Transverse colon (tissue), 4 donors: ENCODE measurements around the gene S100A14. TPM values are rescaled to one million over a fixed set of nuclear protein-coding genes. Genes with fewer than 3 reads are reported as not detected.

Source experiments
- DNase-seq: peaks from one replicate; pipeline ENCODE4 v3.0.0-alpha.2; 2019
- H3K27ac ChIP-seq, 4 donors: fragments of 200-600 bp; sonication (generic); 2 replicates each; pipeline ENCODE4 v1.5.1; 2016 to 2018; ENCODE audit warnings: inconsistent platforms in 4 of 4
- H3K27me3 ChIP-seq: fragments of 200-600 bp; sonication (generic); 2 replicates; pipeline ENCODE4 v1.5.1; 2017; ENCODE audit warnings: inconsistent platforms
- H3K36me3 ChIP-seq, 4 donors: fragments of 200-600 bp; sonication (generic); 2 replicates each; pipeline ENCODE4 v1.5.1; 2017 to 2019; ENCODE audit warnings: inconsistent platforms in 4 of 4
- H3K4me1 ChIP-seq, 4 donors: fragments of 200-600 bp; sonication (generic); 2 replicates each; pipeline ENCODE4 v1.5.1; 2017 to 2020; ENCODE audit warnings: inconsistent platforms in 4 of 4
- H3K4me3 ChIP-seq, 4 donors: fragments of 200-600 bp; sonication (generic); 1 replicate in 1 of 4; 2 replicates in 3 of 4; pipeline versions ENCODE4 v1.5.1 to v1.6.1; 2017 to 2019; ENCODE audit warnings: inconsistent platforms in 4 of 4
- H3K9me3 ChIP-seq, 2 donors: fragments of 200-600 bp; sonication (generic); 2 replicates each; pipeline ENCODE4 v1.5.1; 2017 to 2019; ENCODE audit warnings: inconsistent platforms in 2 of 2
- CTCF ChIP-seq, 5 experiments: fragments of 200-600 bp in 3 of 5; fragments of 450-650 bp in 2 of 5; sonication (generic) in 3 of 5; IDR thresholded peaks; 1 replicate in 2 of 5; 2 replicates in 3 of 5; pipeline ENCODE4 v1.5.1; 2016 to 2017; ENCODE audit warnings: antibody characterized with exemption in 5 of 5, inconsistent platforms in 3 of 5, mild to moderate bottlenecking in 2 of 5, moderate library complexity in 1 of 5
- EP300 ChIP-seq: sonication (generic); formaldehyde crosslinking; IDR thresholded peaks from one replicate; pipeline ENCODE4 v1.6.1; 2017; ENCODE audit warnings: antibody characterized with exemption, low read depth
- POLR2A ChIP-seq: fragments of 450-650 bp; IDR thresholded peaks from one replicate; pipeline ENCODE4 v1.6.1; 2016; ENCODE audit warnings: antibody characterized with exemption, mild to moderate bottlenecking, moderate library complexity
- POLR2AphosphoS5 ChIP-seq, 3 donors: sonication (generic); formaldehyde crosslinking; IDR thresholded peaks; one replicate each; pipeline ENCODE4 v1.6.1; 2016; ENCODE audit warnings: antibody characterized with exemption in 3 of 3
- WGBS, 2 donors: methylation state at CpG; one replicate each; pipeline ENCODE4 v1.1.5; 2018; ENCODE audit warnings: low coverage in 1 of 2; 5-methylcytosine and 5-hydroxymethylcytosine counted together
- in situ Hi-C, 4 donors: fragments of 200-750 bp; cut with MboI; loops; one replicate each; pipeline versions ENCODE4 v1.15.0 to v1.15.1; 2017; ENCODE audit warnings: low sequenced_read_pairs in 3 of 4, low pct_ligation_motif_present in 1 of 4, low pct_unique_long_range_greater_than_20kb in 1 of 4
- intact Hi-C: fragments of 100-400 bp; cut with DNase I; formaldehyde crosslinking; loops from one replicate; pipeline ENCODE4 v1.15.1; 2023; ENCODE audit warnings: low total_unique reads
- total RNA-seq, 4 donors: library from RNA; depleted of rRNA; stranded (reverse); fragments of >200 nt; gene quantifications; one replicate each; pipeline ENCODE4 v1.1.0, GENCODE V29; 2016

S100A14 gene
- total RNA-seq, 4 donors from 2014 or later, result 134 to 514 (median 437) TPM

- no peak for TF ChIP-seq EP300
- no peak for TF ChIP-seq CTCF (IDR thresholded peaks at IDR 0.05)
- no peak for TF ChIP-seq POLR2A
- TF ChIP-seq POLR2AphosphoS5 (IDR thresholded peaks at IDR 0.05), result no peak
- H3K4me3 ChIP-seq, result no peak overlapping the region
- in situ Hi-C loops, result loop anchor here in 2 of 4 donors (5.0 kb wide), 1 partner anchor 57 kb away; no protein-coding TSS in a partner anchor
- no peak overlapping the region for H3K27ac ChIP-seq
- H3K27me3 ChIP-seq, result no peaks in the 10 kb centered on the region
- H3K9me3 ChIP-seq, result no peaks in the 10 kb centered on the region
- peaks cover 34 to 59% (median 40%) of the 10 kb centered on the region in 4 donors for H3K4me1 ChIP-seq
- WGBS, 2 donors, result 60 to 85% methylated on average over 1 to 8 of the region's 8 CpGs
- H3K36me3 ChIP-seq, result no peaks in the 10 kb centered on the region
- no peak for DNase-seq
- intact Hi-C loops, result loop anchor here (5.0 kb wide), 1 partner anchor 57 kb away; no protein-coding TSS in a partner anchor
These were observed 46.7 kb downstream of the S100A14 start for GRCh38 chr1:153569465-153569864.

- H3K9me3 ChIP-seq, result no peaks in the 10 kb centered on the region
- TF ChIP-seq POLR2AphosphoS5 (IDR thresholded peaks at IDR 0.05) (peak in 2 of 3 donors; percentile 44 to 51), CTCF (IDR thresholded peaks at IDR 0.05) (peak; percentile 99 to 100 (median 99)), POLR2A (peak; percentile 32), EP300 (no peak)
- H3K4me1 ChIP-seq, result peaks cover 34 to 58% (median 40%) of the 10 kb centered on the region in 4 donors
- H3K4me3 ChIP-seq, result peak overlapping the region in 2 of 4 donors; percentile 8 to 34
- DNase-seq, result peak; percentile 92
- peak overlapping the region; percentile 93 to 97 (median 94) for H3K27ac ChIP-seq
- 8% methylated on average over 25 of the region's 25 CpGs; no CpG with 5 or more reads in 1 of the 2 donors for WGBS, 2 donors
- H3K36me3 ChIP-seq, result no peaks in the 10 kb centered on the region
- intact Hi-C loops, result loop anchor here (1.0 to 5.0 kb wide), 2 partner anchors 35 to 56 kb away; no protein-coding TSS in a partner anchor
- no peaks in the 10 kb centered on the region for H3K27me3 ChIP-seq
- in situ Hi-C loops, result loop anchor here in 2 of 4 donors (5.0 kb wide), 1 partner anchor 56 kb away; no protein-coding TSS in a partner anchor
These were observed 47.6 kb downstream of the S100A14 start for GRCh38 chr1:153568367-153569099.

- H3K27me3 ChIP-seq, result no peaks in the 10 kb centered on the region
These were observed 48.3 kb downstream of the S100A14 start for GRCh38 chr1:153567621-153568366.

More at GRCh38 chr1:153567621-153568366, 48.3 kb downstream of the S100A14 start:
- Histone ChIP-seq H3K9me3 (no peaks in the 10 kb centered on the region), H3K4me1 (peaks cover 33 to 50% (median 38%) of the 10 kb centered on the region in 4 donors), H3K27ac (peak overlapping the region; percentile 93 to 97 (median 94)), H3K4me3 (peak overlapping the region in 2 of 4 donors; percentile 8 to 34), H3K36me3 (no peaks in the 10 kb centered on the region)
- 79 to 86% methylated on average over 10 to 22 of the region's 22 CpGs for WGBS, 2 donors
- DNase-seq, result no peak
- no peak for TF ChIP-seq CTCF (IDR thresholded peaks at IDR 0.05)
- TF ChIP-seq POLR2AphosphoS5 (IDR thresholded peaks at IDR 0.05), result no peak
- no peak for TF ChIP-seq POLR2A
- no peak for TF ChIP-seq EP300
- intact Hi-C loops (loop anchor here (1.0 to 5.0 kb wide), 2 partner anchors 34 to 55 kb away; no protein-coding TSS in a partner anchor), in situ Hi-C loops (loop anchor here in 2 of 4 donors (5.0 kb wide), 1 partner anchor 55 kb away; no protein-coding TSS in a partner anchor)
